Heart left ventricle (tissue), 16 donors: ENCODE results near the gene CRADD. TPM values are rescaled to one million over a fixed set of nuclear protein-coding genes. Genes with fewer than 3 reads are reported as not detected.

ENCODE experiments used
- ATAC-seq, 4 donors: fragments of 200-7000 bp; cut with Tn5 transposase; one replicate each; pipeline ENCODE4 v1.9.1; 2020 to 2022; ENCODE audit warnings: moderate library complexity in 4 of 4, mild to moderate bottlenecking in 3 of 4, moderate number of reproducible peaks in 1 of 4
- DNase-seq, 5 donors: peaks; one replicate each; pipeline ENCODE4 v3.0.0-alpha.2; 2020
- H3K27ac ChIP-seq, 12 donors: fragments of 200-600 bp; sonication (generic) in 4 of 12; one replicate each; pipeline versions ENCODE4 v1.5.0 to v1.8.0; 2016 to 2022; ENCODE audit warnings: mild to moderate bottlenecking in 2 of 12
- H3K27me3 ChIP-seq, 9 donors: fragments of 200-600 bp; sonication (generic) in 2 of 9; one replicate each; pipeline versions ENCODE4 v1.5.1 to v1.8.0; 2016 to 2022; ENCODE audit warnings: mild to moderate bottlenecking in 3 of 9
- H3K36me3 ChIP-seq, 9 donors: fragments of 200-600 bp; sonication (generic) in 2 of 9; one replicate each; pipeline versions ENCODE4 v1.5.0 to v1.8.0; 2018 to 2022; ENCODE audit warnings: mild to moderate bottlenecking in 2 of 9
- H3K4me1 ChIP-seq, 12 donors: fragments of 200-600 bp; sonication (generic) in 4 of 12; one replicate each; pipeline versions ENCODE4 v1.5.0 to v1.8.0; 2016 to 2022; ENCODE audit warnings: mild to moderate bottlenecking in 3 of 12
- H3K4me3 ChIP-seq, 12 donors: fragments of 200-600 bp; sonication (generic) in 4 of 12; one replicate each; pipeline versions ENCODE4 v1.5.0 to v1.8.0; 2017 to 2022; ENCODE audit warnings: mild to moderate bottlenecking in 9 of 12, moderate library complexity in 4 of 12
- H3K9me3 ChIP-seq, 12 donors: fragments of 200-600 bp; sonication (generic) in 4 of 12; one replicate each; pipeline versions ENCODE4 v1.5.0 to v1.8.0; 2016 to 2022; ENCODE audit warnings: mild to moderate bottlenecking in 1 of 12
- POLR2A ChIP-seq, 2 donors: fragments of 450-650 bp; IDR thresholded peaks; one replicate each; pipeline ENCODE4 v1.6.1; 2017; ENCODE audit warnings: antibody characterized with exemption in 2 of 2, mild to moderate bottlenecking in 2 of 2, moderate library complexity in 2 of 2
- WGBS, 4 donors: extraction: QIAGEN DNeasy Blood & Tissue Kit in 2 of 4; methylation state at CpG; one replicate each; pipeline versions ENCODE4 v1.1.5 to v1.1.7; 2013 to 2018; 5-methylcytosine and 5-hydroxymethylcytosine counted together
- intact Hi-C, 10 donors: fragments of 100-400 bp; cut with DNase I; formaldehyde crosslinking; loops; one replicate each; pipeline versions ENCODE4 v1.11.1 to v1.14.2; 2022
- polyA plus RNA-seq, 2 donors: library from polyadenylated mRNA; stranded (reverse); fragments of 200-250 nt; gene quantifications; one replicate each; pipeline ENCODE4 v1.2.3, GENCODE V29; 2013
- total RNA-seq, 9 donors: library from RNA; depleted of rRNA in 2 of 9; stranded (reverse); fragments of >200 nt in 2 of 9; fragmentation: NEBNext Ultra II Directional in 3 of 9; extraction: Animal tissue kit (Norgen Biotek cat#: 25700) in 3 of 9; gene quantifications; one replicate each; pipeline versions ENCODE4 v1.1.0 to v1.2.4, GENCODE V29; 2016 to 2023
- TF ChIP-seq, protein P1 (sequence below), 12 donors: fragments of 200-600 bp; sonication (generic) in 4 of 12; IDR thresholded peaks; one replicate each; pipeline versions ENCODE4 v1.5.0 to v1.8.0; 2018 to 2022; ENCODE audit warnings: antibody characterized with exemption in 12 of 12, mild to moderate bottlenecking in 5 of 12
- donor health status: ischemic (EF 13 %, LVEDD 7.1; RV severe dilation, severe dysfunction).
- donor health status: healthy with polysubstance abuse.
- donor health status: DM: no; HTN: yes; CAD: no.
- donor health status: DM: no; HTN: no; CAD: no.
- donor health status: ischemic (EF 25% LVEDD 6.9; RV normal size, moderate dysfunction).
- donor health status: ischemic (EF 25% LVEDD 5.7; RV mildly dilated, moderate dysfunction).
- donor health status: healthy.
- donor health status: DM: yes; HTN: yes; CAD: no.
- donor health status: ischemic (EF 35%, LVEDD 5.7; RV mildly dilated, moderate dysfunction).
- donor health status: nonischemic (EF 11% LVEDD 7.7; RV severe dilation, severe dysfunction).
- donor health status: DM: yes; HTN: yes; CAD: no.
- donor health status: PGD.
- donor health status: ischemic (EF 29% LVEDD 5.4; RV normal size, mild dysfunction).
- donor health status: nonischemic (EF 23%, LVEDD 6.1; RV moderate dilation, normal function).

CRADD gene
- total and polyA plus RNA-seq, 11 donors = 11.0 to 100 (median 44.5) TPM

DNA sequence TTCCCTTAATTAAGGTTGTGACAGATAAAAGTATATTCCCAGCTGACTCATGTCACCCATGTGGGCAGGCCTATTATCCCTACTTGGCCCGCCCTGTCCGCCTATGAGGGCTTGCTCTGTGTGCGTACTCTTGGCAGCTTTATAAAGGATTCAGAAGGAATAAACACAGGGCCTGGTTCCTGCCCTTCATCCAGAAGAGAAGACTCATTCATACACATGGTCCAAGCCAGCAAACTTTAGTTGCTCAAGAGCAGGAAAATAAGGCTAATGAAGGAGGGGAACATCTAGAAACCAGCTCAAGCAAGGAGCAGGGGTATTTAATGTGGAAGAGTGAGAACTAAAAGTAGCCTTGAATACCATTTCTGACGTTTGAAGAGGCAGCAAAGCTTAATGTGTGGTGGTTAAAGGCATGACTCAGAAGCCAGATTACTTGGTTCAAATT, 141.9 kb downstream of the CRADD start:
- Histone ChIP-seq H3K9me3 (no peaks in the 10 kb centered on the region), H3K4me1 (peaks cover 11 to 61% (median 37%) of the 10 kb centered on the region in 12 donors), H3K27ac (peak overlapping the region; percentile 41 to 92 (median 66)), H3K36me3 (no peaks in the 10 kb centered on the region), H3K27me3 (no peaks in the 10 kb centered on the region), H3K4me3 (no peak overlapping the region)
- TF ChIP-seq POLR2A (IDR thresholded peaks at IDR 0.05) = no peak
- TF ChIP-seq, protein P1, sequence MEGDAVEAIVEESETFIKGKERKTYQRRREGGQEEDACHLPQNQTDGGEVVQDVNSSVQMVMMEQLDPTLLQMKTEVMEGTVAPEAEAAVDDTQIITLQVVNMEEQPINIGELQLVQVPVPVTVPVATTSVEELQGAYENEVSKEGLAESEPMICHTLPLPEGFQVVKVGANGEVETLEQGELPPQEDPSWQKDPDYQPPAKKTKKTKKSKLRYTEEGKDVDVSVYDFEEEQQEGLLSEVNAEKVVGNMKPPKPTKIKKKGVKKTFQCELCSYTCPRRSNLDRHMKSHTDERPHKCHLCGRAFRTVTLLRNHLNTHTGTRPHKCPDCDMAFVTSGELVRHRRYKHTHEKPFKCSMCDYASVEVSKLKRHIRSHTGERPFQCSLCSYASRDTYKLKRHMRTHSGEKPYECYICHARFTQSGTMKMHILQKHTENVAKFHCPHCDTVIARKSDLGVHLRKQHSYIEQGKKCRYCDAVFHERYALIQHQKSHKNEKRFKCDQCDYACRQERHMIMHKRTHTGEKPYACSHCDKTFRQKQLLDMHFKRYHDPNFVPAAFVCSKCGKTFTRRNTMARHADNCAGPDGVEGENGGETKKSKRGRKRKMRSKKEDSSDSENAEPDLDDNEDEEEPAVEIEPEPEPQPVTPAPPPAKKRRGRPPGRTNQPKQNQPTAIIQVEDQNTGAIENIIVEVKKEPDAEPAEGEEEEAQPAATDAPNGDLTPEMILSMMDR (IDR thresholded peaks at IDR 0.05) = no peak
- WGBS, 4 donors = 19 to 55% (median 38%) methylated on average over 4 of the region's 4 CpGs
- intact Hi-C loops = loop anchor here in 5 of 10 donors (10.0 kb wide), 3 partner anchors 76 to 256 kb away; partner anchors contain the start of gene CRADD (in 1 of the 5)
- DNase-seq (peak in 3 of 5 donors; percentile 54 to 76 (median 72)), ATAC-seq (peak; percentile 51 to 87 (median 78))

DNA sequence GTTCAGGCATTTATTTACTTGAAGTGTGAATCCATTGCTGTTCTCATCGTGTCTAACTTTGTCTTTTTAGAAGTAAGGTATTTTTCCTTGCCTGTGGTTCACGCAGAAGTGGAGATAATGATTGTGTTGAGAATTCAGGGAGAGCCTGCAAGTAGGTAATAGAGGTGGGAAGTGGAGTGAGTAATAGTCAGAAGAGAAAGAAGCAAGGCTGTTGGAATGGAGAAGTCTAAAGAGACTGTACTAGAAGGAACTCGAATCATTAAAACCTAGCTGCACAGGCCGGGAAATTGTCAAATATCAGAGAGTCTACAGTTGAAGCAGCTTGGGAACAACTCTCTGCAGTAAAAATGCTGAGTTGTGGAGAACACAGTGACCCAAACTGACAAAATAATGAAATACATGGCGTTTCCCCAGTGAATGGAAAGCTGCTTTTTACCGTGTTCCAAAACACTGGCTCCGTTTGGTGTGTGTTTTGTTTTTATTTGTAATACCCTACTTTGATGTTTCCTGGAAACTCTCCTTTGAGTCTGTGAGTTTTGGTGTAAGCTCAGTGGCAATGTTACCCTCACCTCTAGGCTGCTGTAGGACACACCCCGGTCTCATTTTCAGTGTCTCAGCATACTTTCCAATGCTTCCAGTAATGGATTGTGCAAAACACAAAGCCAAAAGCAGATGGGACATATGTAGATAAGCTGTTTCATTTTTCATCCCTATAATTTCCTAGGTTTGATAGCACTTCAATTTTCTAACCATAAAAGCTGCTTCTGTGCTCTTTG, 146.6 kb downstream of the CRADD start:
- intact Hi-C loops = loop anchor here in 2 of 10 donors (5.0 to 10.0 kb wide), 2 partner anchors 63 to 251 kb away; no protein-coding TSS in a partner anchor
- Histone ChIP-seq H3K4me1 (peaks cover 0 to 68% (median 44%) of the 10 kb centered on the region in 12 donors), H3K4me3 (no peak overlapping the region), H3K9me3 (no peaks in the 10 kb centered on the region), H3K27ac (peak overlapping the region in 6 of 12 donors; percentile 2 to 68 (median 51)), H3K36me3 (no peaks in the 10 kb centered on the region), H3K27me3 (no peaks in the 10 kb centered on the region)
- DNase-seq = no peak
- 77 to 84% (median 80%) methylated on average over 8 of the region's 8 CpGs for WGBS, 4 donors
- TF ChIP-seq, protein P1 (IDR thresholded peaks at IDR 0.05) = no peak
- ATAC-seq = no peak

DNA sequence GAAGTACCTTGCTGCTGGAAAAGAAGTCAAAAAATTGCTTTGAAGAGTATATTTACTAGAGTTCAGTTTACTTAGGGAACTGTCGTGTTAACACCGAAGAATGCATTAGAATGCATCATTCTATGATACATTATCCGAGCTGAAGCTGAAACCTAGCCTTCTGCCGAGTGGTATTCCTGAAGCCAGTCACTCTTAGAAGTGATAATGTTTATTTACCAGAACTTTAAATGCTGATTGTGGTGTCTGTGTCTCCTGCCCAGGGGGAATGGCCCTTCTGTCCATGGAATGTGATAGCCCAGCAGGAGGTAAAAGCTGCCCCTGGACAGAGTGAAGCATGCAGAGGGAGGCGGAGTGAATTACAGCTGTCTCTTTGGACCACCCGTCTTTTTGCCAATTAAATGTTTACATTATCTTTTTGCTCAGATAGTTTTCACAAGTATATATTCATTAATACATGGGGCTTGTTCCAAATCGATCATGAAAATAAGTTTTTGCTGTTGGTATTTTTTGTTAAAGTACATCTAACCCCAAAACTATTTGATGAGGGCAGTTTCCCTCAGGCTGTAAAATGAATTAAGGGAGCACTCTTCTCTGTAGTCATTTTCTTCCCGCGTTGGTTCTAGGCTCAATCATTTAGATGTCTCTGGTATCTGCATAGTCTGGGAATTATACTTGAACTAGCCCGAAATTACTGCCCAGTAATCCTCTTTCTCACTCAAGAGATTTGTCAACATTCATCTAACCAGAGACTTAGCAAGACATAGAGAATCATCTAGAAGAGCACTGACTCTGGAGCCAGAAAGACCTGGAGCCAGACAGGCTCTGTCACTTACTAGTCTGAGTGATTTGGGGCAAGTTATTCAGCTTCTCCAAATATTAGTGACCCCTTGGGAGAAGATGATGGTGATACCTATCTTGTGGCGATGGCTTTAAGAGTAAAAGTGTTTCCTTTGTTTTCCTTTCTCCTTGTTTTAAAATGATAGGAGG, 147.6 kb downstream of the CRADD start:
- no peak for TF ChIP-seq POLR2A (IDR thresholded peaks at IDR 0.05)
- TF ChIP-seq, protein P1 (IDR thresholded peaks at IDR 0.05) = no peak
- Histone ChIP-seq H3K36me3 (no peaks in the 10 kb centered on the region), H3K4me3 (no peak overlapping the region), H3K4me1 (peaks cover 0 to 68% (median 46%) of the 10 kb centered on the region in 12 donors), H3K27ac (peak overlapping the region in 11 of 12 donors; percentile 17 to 73 (median 63)), H3K27me3 (no peaks in the 10 kb centered on the region), H3K9me3 (no peaks in the 10 kb centered on the region)
- intact Hi-C loops = loop anchor here in 3 of 10 donors (5.0 to 10.0 kb wide), 4 partner anchors 42 to 250 kb away; no protein-coding TSS in a partner anchor
- WGBS, 4 donors = 66 to 74% (median 69%) methylated on average over 11 of the region's 11 CpGs
- DNase-seq (no peak), ATAC-seq (peak in 1 of 4 donors; percentile 10)
